Epithelial cell of umbilical artery (primary cell): ENCODE measurements around the gene GPR82. TPM values are rescaled to one million over a fixed set of nuclear protein-coding genes. Genes with fewer than 3 reads are reported as not detected.

Source experiments
- total RNA-seq: library from RNA; depleted of rRNA; stranded (reverse); fragments of >200 nt; gene quantifications from 2 replicates; pipeline ENCODE4 v1.2.3, GENCODE V29; 2014

GPR82 gene, protein sequence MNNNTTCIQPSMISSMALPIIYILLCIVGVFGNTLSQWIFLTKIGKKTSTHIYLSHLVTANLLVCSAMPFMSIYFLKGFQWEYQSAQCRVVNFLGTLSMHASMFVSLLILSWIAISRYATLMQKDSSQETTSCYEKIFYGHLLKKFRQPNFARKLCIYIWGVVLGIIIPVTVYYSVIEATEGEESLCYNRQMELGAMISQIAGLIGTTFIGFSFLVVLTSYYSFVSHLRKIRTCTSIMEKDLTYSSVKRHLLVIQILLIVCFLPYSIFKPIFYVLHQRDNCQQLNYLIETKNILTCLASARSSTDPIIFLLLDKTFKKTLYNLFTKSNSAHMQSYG
- total RNA-seq, result not detected in 2 replicates

DNA sequence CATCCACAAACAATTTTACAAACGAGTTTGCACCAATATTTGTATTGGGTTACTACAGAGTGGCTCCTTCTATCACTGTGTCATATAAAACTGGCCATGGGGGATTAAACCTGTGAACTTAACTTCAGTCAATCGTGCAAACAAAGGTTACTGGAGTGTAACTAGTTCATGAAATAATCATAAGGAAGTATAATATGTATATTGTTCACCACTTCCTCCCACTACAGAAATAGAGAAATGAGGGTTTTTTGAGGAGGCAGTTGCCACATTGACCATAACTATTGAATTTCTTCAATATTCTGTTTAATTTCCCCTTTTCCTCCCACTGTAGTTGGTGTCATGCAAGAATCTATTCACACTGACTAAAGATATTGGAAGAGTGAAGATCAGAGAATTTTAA, at the start of gene GPR82:
Gene GPR82 (plus strand): TSS at position 356 of the 400 bp plus-strand sequence. CDS start 2,846 bp downstream, outside the sequence.

GRCh38 chrX:41688835-41689234, 35.1 kb upstream of the GPR82 start, which contains the start of gene GPR34:
Gene GPR34 (plus strand): TSS chrX:41688973. CDS start chrX:41695634, 6,661 bp downstream.

Other genes starting within 250 kb of the GPR82 start
- gene GPR34, start 35.2 kb upstream of the GPR82 start, total RNA-seq, result not detected in 2 replicates
- 16.9 and 24.0 TPM in 2 replicates for gene CASK, start 199.4 kb downstream of the GPR82 start, total RNA-seq